SK-N-MC (cell line): Measurements from ENCODE around the gene PAFAH2.

Experiments
- FOXP2 ChIP-seq: optimal IDR thresholded peaks from 2 replicates; pipeline ENCODE3; 2011; ENCODE audit warnings: mild to moderate bottlenecking, moderate library complexity; ENCODE audit not compliant: insufficient read depth; ENCODE audit errors: extremely low read length, control extremely low read depth
- POLR2AphosphoS5 ChIP-seq: IDR thresholded peaks from 2 replicates; pipeline ENCODE4 v1.6.1; 2012; ENCODE audit warnings: mild to moderate bottlenecking, low read depth, low read length, borderline replicate concordance

DNA sequence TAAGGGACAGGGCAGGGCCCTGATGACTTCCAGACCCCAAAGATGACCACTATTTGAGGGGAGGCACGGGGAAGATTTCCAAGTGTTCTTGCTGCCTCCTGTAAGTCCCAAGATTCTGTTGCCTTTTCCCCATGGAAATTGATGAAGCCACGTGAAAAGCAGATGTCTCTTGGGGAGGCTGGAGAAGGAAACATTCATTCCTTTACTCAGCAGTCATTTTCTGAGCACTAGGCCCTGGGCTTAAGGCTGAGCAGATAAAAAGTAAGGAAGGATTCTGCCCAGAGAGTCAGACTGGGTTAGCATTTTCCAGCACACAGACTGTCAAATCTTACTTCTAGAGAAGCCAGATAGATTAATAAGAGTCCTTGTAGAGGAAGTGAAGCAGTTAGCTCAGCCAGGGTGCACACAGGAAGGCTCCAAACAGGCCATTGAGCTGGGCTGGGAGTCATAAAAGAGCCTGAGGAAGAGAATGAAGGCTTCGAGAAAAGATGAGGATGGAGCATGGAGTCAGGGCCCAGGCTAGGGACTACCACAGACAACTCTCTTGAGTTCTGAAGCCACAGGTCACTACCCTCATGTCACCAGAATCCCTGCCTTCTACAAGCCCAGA, 33.9 kb upstream of the PAFAH2 start:
- TF ChIP-seq FOXP2 (no peak), POLR2AphosphoS5 (no peak)
